GM23338 (cell line): ENCODE results near the gene LRFN3. TPM values are rescaled to one million over a fixed set of nuclear protein-coding genes. Genes with fewer than 3 reads are reported as not detected.
A peak's percentile ranks its signal among the peaks of the same experiment; 100 is the strongest.
"Not testable (repeated sequence)": the region's sequence is repeated elsewhere in the genome, so short reads cannot be mapped to it uniquely, and the experiment has no call there.

Experiments
- ATAC-seq: fragments of 200-7000 bp; cut with Tn5 transposase; 3 replicates; pipeline ENCODE4 v1.9.1; 2020
- DNase-seq: peaks from one replicate; pipeline ENCODE4 v3.0.0-alpha.2; 2015; ENCODE audit warnings: low spot score
- H2AFZ ChIP-seq: fragments of 200-600 bp; sonication (generic); 2 replicates; pipeline ENCODE4 v1.8.0; 2016; ENCODE audit warnings: antibody characterized with exemption, mild to moderate bottlenecking, moderate library complexity
- H3F3A ChIP-seq: fragments of 200-600 bp; sonication (generic); replicated peaks from 2 replicates; pipeline ENCODE4 v1.8.0; 2017; ENCODE audit warnings: antibody characterized with exemption, mixed run types, low read depth
- H3K27ac ChIP-seq: fragments of 200-600 bp; sonication (generic); 2 replicates; pipeline ENCODE4 v1.6.1; 2016; ENCODE audit warnings: low read depth
- H3K27me3 ChIP-seq: fragments of 200-600 bp; sonication (generic); 2 replicates; pipeline ENCODE4 v1.8.0; 2016; ENCODE audit warnings: mild to moderate bottlenecking, mixed run types, moderate library complexity; ENCODE audit not compliant: insufficient read depth
- H3K36me3 ChIP-seq: fragments of 200-600 bp; sonication (generic); 2 replicates; pipeline ENCODE4 v1.8.0; 2016; ENCODE audit warnings: mild to moderate bottlenecking; ENCODE audit not compliant: insufficient read depth
- H3K4me1 ChIP-seq: fragments of 200-600 bp; sonication (generic); 2 replicates; pipeline ENCODE4 v1.8.0; 2016; ENCODE audit warnings: mild to moderate bottlenecking, moderate library complexity; ENCODE audit not compliant: insufficient read depth
- H3K4me2 ChIP-seq: fragments of 200-600 bp; sonication (generic); 2 replicates; pipeline ENCODE4 v1.7.1; 2017; ENCODE audit warnings: mixed run types
- H3K4me3 ChIP-seq: fragments of 200-600 bp; sonication (generic); 2 replicates; pipeline ENCODE4 v1.6.1; 2016; ENCODE audit warnings: mixed run types
- H3K79me2 ChIP-seq: fragments of 200-600 bp; sonication (generic); replicated peaks from 2 replicates; pipeline ENCODE4 v1.8.0; 2017; ENCODE audit warnings: mild to moderate bottlenecking; ENCODE audit not compliant: insufficient read depth
- H3K9me2 ChIP-seq: fragments of 200-600 bp; sonication (generic); 2 replicates; pipeline ENCODE4 v1.8.0; 2017; ENCODE audit not compliant: insufficient read depth
- H4K20me1 ChIP-seq: fragments of 200-600 bp; sonication (generic); replicated peaks from 2 replicates; pipeline ENCODE4 v1.8.0; 2017; ENCODE audit warnings: mild to moderate bottlenecking; ENCODE audit not compliant: insufficient read depth
- H3K27ac Mint-ChIP-seq: 2 replicates; pipeline ENCODE4 v1.8.0; 2020; ENCODE audit warnings: inconsistent platforms, mild to moderate bottlenecking, moderate library complexity, mixed read lengths
- H3K27me3 Mint-ChIP-seq: 3 replicates; pipeline ENCODE4 v1.8.0; 2022; ENCODE audit warnings: low read depth, mild to moderate bottlenecking, moderate library complexity, mixed read lengths, inconsistent platforms; ENCODE audit not compliant: insufficient read depth, poor library complexity
- H3K36me3 Mint-ChIP-seq: 3 replicates; pipeline ENCODE4 v1.8.0; 2021; ENCODE audit warnings: low read depth, mild to moderate bottlenecking, inconsistent platforms, moderate library complexity, mixed read lengths
- H3K4me1 Mint-ChIP-seq: 3 replicates; pipeline ENCODE4 v1.8.0; 2020; ENCODE audit warnings: mild to moderate bottlenecking, inconsistent platforms, mixed read lengths
- H3K4me3 Mint-ChIP-seq: 3 replicates; pipeline ENCODE4 v1.8.0; 2021; ENCODE audit warnings: moderate library complexity, mild to moderate bottlenecking, inconsistent platforms, mixed read lengths
- H3K9me3 Mint-ChIP-seq: 3 replicates; pipeline ENCODE4 v1.8.0; 2020; ENCODE audit warnings: moderate library complexity, mild to moderate bottlenecking, inconsistent platforms, mixed read lengths
- CREB1 ChIP-seq: fragments of 250-450 bp; sonication (Bioruptor Pico); IDR thresholded peaks from 2 replicates; pipeline ENCODE4 v1.5.0; 2020; ENCODE audit warnings: low read depth, mild to moderate bottlenecking, moderate library complexity
- EZH2 ChIP-seq: fragments of 200-600 bp; sonication (generic); IDR thresholded peaks from one replicate; pipeline ENCODE4 v1.8.0; 2017; ENCODE audit warnings: antibody characterized with exemption, mild to moderate bottlenecking, low read depth; ENCODE audit not compliant: unreplicated experiment
- JUNB ChIP-seq: IDR thresholded peaks from one replicate; pipeline ENCODE4 v1.6.1; 2016; ENCODE audit warnings: antibody characterized with exemption; ENCODE audit not compliant: unreplicated experiment
- NANOG ChIP-seq: IDR thresholded peaks from 2 replicates; pipeline ENCODE4 v1.6.1; 2016; ENCODE audit warnings: antibody characterized with exemption, borderline replicate concordance
- ZNF114 ChIP-seq: fragments of 250-450 bp; sonication (Bioruptor Pico); IDR thresholded peaks from 2 replicates; pipeline ENCODE4 v1.5.0; 2020; ENCODE audit warnings: mild to moderate bottlenecking, moderate library complexity
- ZNF331 ChIP-seq: fragments of 250-450 bp; sonication (Bioruptor Pico); IDR thresholded peaks from 2 replicates; pipeline ENCODE4 v1.5.0; 2020; ENCODE audit warnings: low read depth, mild to moderate bottlenecking, moderate library complexity
- polyA plus RNA-seq: library from polyadenylated mRNA; unstranded; fragments of >200 nt; fragmentation: Nextera tagmentation; extraction: Ambion mirVana; gene quantifications from 2 replicates; pipeline ENCODE4 v1.2.1, GENCODE V29; 2016
- total RNA-seq: library from RNA; depleted of rRNA; stranded (reverse); fragments of >200 nt; shearing (Covaris generic); gene quantifications from 2 replicates; pipeline ENCODE4 v1.2.3, GENCODE V29; 2014
- TF ChIP-seq, protein P1 (sequence below), 2 experiments: fragments of 200-600 bp in 1 of 2; sonication (generic) in 1 of 2; conservative IDR thresholded peaks; 2 replicates each; pipeline versions ENCODE4 v1.5.1 to v1.6.1; 2016 to 2017; ENCODE audit warnings: antibody characterized with exemption in 2 of 2, low read depth in 2 of 2, mild to moderate bottlenecking in 2 of 2, moderate library complexity in 1 of 2
- TF ChIP-seq, protein P2 (sequence below): IDR thresholded peaks from one replicate; pipeline ENCODE4 v1.6.1; 2018; ENCODE audit warnings: antibody characterized with exemption; ENCODE audit not compliant: unreplicated experiment

LRFN3 gene
- total and polyA plus RNA-seq, 2 experiments from 2014 or later, result 5.8 to 15.1 TPM

DNA sequence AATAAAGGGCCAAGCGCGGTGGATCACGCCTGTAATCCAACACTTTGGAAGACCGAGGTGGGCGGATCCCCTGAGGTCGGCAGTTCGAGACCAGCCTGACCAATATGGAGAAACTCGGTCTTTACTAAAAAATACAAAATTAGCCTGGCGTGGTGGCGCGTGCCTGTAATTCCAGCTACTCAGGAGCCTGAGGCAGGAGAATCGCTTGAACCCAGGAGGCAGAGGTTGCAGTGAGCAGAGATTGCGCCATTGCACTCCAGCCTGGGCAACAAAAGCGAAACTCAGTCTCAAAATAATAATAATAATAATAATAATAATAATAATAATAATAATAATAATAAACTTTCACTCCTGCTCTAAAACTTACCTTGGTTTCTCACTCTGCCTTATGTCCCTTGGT, 25.8 kb upstream of the LRFN3 start:
- not testable (repeated sequence) for H3K36me3 Mint-ChIP-seq, H4K20me1 ChIP-seq, H3K9me3 Mint-ChIP-seq, ATAC-seq, H3K27ac ChIP-seq, H3K27ac Mint-ChIP-seq, H3K4me3 Mint-ChIP-seq, H3K4me2 ChIP-seq, H3K36me3 ChIP-seq, H3K9me2 ChIP-seq, H3K79me2 ChIP-seq, DNase-seq, H3K4me3 ChIP-seq, H3K27me3 Mint-ChIP-seq, H2AFZ ChIP-seq, H3F3A ChIP-seq, H3K27me3 ChIP-seq
- H3K4me1 ChIP-seq, result peaks cover 17% of the 10 kb centered on the region; the same call in 1 of the 2 replicates
- H3K4me1 Mint-ChIP-seq, result peaks cover 21% of the 10 kb centered on the region

DNA sequence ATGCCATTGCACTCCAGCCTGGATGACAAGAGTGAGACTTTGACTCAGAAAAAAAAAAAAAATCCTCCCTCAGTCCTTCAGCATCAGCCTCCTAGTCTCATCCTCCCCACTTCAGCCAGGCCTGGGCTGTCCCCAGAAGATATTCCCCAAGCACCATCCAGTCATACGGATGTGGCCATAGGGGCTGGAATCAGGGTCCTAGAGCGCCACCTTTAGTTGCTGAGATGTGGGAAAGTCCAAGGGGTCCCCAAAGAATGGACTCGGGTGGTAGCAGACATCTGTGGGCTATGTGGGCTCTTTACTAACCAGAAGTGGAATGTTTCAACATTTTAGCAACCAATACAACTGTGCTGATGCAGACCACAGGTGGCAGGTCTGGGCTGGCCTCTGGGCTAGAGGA, 25.0 kb upstream of the LRFN3 start:
- Histone ChIP-seq H3K4me2 (no peak overlapping the region), H3K4me3 (no peak overlapping the region), H3K4me1 (peaks cover 17% of the 10 kb centered on the region; the same call in 1 of the 2 replicates), H4K20me1 (no peaks in the 10 kb centered on the region), H3K27ac (no peak overlapping the region), H3F3A (no peaks in the 10 kb centered on the region), H3K79me2 (no peaks in the 10 kb centered on the region), H3K9me2 (no peaks in the 10 kb centered on the region), H3K27me3 (no peaks in the 10 kb centered on the region), H2AFZ (no peak overlapping the region; the same call in 1 of the 2 replicates), H3K36me3 (no peaks in the 10 kb centered on the region)
- H3K4me3 Mint-ChIP-seq, result no peak overlapping the region
- H3K9me3 Mint-ChIP-seq, result no peaks in the 10 kb centered on the region; the same call in 2 of the 3 replicates
- peaks cover 21% of the 10 kb centered on the region for H3K4me1 Mint-ChIP-seq
- DNase-seq (peak; percentile 71), ATAC-seq (peak; percentile 68)
- H3K36me3 Mint-ChIP-seq, result no peaks in the 10 kb centered on the region
- peaks cover 8% of the 10 kb centered on the region for H3K27me3 Mint-ChIP-seq
- no peak overlapping the region for H3K27ac Mint-ChIP-seq
- TF ChIP-seq, protein P1, sequence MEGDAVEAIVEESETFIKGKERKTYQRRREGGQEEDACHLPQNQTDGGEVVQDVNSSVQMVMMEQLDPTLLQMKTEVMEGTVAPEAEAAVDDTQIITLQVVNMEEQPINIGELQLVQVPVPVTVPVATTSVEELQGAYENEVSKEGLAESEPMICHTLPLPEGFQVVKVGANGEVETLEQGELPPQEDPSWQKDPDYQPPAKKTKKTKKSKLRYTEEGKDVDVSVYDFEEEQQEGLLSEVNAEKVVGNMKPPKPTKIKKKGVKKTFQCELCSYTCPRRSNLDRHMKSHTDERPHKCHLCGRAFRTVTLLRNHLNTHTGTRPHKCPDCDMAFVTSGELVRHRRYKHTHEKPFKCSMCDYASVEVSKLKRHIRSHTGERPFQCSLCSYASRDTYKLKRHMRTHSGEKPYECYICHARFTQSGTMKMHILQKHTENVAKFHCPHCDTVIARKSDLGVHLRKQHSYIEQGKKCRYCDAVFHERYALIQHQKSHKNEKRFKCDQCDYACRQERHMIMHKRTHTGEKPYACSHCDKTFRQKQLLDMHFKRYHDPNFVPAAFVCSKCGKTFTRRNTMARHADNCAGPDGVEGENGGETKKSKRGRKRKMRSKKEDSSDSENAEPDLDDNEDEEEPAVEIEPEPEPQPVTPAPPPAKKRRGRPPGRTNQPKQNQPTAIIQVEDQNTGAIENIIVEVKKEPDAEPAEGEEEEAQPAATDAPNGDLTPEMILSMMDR (conservative IDR thresholded peaks at IDR 0.05; ENCODE audit: low read depth in 2 of 2), result peak; percentile 57 to 87
- TF ChIP-seq NANOG, result no peak

DNA sequence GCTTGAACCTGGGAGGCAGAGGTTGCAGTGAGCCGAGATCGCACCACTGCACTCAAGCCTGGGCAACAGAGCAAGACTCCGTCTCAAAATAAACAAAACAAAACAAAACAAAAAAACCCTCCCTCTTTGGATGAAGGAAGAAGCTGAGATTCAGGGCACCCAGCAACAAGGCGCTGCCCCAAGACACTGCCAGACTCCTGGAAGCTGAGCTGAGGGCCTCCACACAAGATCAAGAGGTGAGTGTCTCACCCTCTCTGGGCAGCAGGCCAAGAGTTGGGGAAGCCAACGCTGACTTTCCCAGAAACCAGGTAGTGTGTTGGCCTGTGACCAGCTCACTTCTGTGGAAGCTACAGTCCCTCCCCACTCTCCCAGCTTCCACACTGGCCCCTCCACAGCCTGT, 24.4 kb upstream of the LRFN3 start:
- H3K4me1 ChIP-seq, result peaks cover 14% of the 10 kb centered on the region; the same call in 1 of the 2 replicates
- no peaks in the 10 kb centered on the region; the same call in 2 of the 3 replicates for H3K9me3 Mint-ChIP-seq
- no peak for DNase-seq
- H3K4me3 Mint-ChIP-seq, result no peak overlapping the region
- H4K20me1 ChIP-seq, result no peaks in the 10 kb centered on the region
- H3K4me2 ChIP-seq, result no peak overlapping the region
- H3K27me3 ChIP-seq, result no peaks in the 10 kb centered on the region
- H3K27ac Mint-ChIP-seq, result no peak overlapping the region
- no peaks in the 10 kb centered on the region for H3K9me2 ChIP-seq
- no peak overlapping the region for H3K4me3 ChIP-seq
- peaks cover 20% of the 10 kb centered on the region for H3K4me1 Mint-ChIP-seq
- H3K36me3 ChIP-seq, result no peaks in the 10 kb centered on the region
- H3K27me3 Mint-ChIP-seq, result peaks cover 6% of the 10 kb centered on the region
- no peaks in the 10 kb centered on the region for H3F3A ChIP-seq
- no peak for ATAC-seq
- H3K79me2 ChIP-seq, result no peaks in the 10 kb centered on the region
- no peak overlapping the region for H2AFZ ChIP-seq
- H3K27ac ChIP-seq, result no peak overlapping the region
- no peaks in the 10 kb centered on the region for H3K36me3 Mint-ChIP-seq
- TF ChIP-seq, protein P1 (conservative IDR thresholded peaks at IDR 0.05; ENCODE audit: low read depth in 2 of 2), result no peak
- TF ChIP-seq JUNB (no peak), ZNF331 (CRISPR knock-in tag) (no peak), CREB1 (CRISPR knock-in tag) (no peak), ZNF114 (CRISPR knock-in tag) (no peak), EZH2 (no peak), NANOG (no peak)
- TF ChIP-seq, protein P2, sequence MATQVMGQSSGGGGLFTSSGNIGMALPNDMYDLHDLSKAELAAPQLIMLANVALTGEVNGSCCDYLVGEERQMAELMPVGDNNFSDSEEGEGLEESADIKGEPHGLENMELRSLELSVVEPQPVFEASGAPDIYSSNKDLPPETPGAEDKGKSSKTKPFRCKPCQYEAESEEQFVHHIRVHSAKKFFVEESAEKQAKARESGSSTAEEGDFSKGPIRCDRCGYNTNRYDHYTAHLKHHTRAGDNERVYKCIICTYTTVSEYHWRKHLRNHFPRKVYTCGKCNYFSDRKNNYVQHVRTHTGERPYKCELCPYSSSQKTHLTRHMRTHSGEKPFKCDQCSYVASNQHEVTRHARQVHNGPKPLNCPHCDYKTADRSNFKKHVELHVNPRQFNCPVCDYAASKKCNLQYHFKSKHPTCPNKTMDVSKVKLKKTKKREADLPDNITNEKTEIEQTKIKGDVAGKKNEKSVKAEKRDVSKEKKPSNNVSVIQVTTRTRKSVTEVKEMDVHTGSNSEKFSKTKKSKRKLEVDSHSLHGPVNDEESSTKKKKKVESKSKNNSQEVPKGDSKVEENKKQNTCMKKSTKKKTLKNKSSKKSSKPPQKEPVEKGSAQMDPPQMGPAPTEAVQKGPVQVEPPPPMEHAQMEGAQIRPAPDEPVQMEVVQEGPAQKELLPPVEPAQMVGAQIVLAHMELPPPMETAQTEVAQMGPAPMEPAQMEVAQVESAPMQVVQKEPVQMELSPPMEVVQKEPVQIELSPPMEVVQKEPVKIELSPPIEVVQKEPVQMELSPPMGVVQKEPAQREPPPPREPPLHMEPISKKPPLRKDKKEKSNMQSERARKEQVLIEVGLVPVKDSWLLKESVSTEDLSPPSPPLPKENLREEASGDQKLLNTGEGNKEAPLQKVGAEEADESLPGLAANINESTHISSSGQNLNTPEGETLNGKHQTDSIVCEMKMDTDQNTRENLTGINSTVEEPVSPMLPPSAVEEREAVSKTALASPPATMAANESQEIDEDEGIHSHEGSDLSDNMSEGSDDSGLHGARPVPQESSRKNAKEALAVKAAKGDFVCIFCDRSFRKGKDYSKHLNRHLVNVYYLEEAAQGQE, result no peak
